ENCODE measurements around the gene AGXT. TPM values are rescaled to one million over a fixed set of nuclear protein-coding genes. Genes with fewer than 3 reads are reported as not detected.

AGXT gene
- total RNA-seq, 1 donor from 2014 or later = not detected

GRCh38 chr2:240919161-240919781, 50.6 kb downstream of the AGXT start:
- no peak for ATAC-seq (ENCODE audit: poor library complexity)
- intact Hi-C loops (cut with DNase I) = no loop called here
- DNase-seq = peak; percentile 34

DNA sequence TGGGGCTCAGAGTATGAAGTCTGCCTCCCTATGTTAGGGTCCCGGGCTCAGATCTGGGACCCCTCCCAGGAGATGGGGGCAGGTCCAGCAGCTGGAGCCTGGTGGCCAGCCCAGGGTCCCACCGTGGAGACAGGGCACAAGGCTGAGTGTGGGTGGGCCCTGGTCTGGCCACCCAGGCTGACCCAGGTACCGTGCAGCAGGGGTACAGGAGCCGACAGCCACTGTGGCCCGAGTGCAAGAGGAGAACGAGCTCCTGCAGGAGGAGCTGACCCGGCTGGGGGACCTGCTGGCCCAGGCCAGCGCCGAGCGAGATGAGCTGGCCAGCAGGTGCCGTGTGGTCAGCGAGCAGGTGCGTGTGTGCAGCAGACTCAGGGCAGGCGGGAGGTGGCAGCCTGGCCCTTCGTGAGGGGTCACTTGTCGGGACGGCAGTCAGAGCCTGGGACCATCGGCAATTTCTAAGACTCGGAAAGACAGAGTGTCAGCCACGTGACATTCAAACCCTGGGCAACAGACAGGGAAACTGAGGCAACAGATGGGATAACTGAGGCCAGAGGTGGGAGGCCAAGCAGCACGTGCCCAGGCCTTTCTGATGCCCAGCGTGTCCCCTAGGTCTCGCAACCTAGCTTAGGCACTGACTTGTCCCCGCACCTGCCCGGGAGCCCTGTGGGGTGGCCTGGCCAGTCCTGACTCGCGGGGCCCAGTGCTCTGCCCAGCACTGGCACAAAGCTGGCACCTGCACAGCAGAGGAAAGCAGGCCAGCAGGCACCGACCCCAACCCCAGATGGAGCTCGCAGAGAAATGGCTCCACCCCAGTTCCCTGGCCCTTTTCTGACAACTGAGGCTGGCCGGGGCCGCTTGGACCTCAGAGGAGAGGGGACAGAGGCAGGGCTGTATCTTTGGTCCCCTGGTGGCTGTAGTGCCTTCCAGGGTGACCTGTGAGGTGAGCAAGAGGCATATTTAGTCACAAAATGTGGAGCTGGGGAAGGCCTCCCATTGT, 51.5 kb downstream of the AGXT start:
- DNase-seq (peak; percentile 29), ATAC-seq (ENCODE audit: poor library complexity) (no peak)
- intact Hi-C loops (cut with DNase I) = no loop called here

GRCh38 chr2:240920783-240921231, 52.2 kb downstream of the AGXT start:
- intact Hi-C loops (cut with DNase I) = no loop called here
- DNase-seq (peak; percentile 38), ATAC-seq (ENCODE audit: poor library complexity) (no peak)

- DNase-seq (peak; percentile 76), ATAC-seq (ENCODE audit: poor library complexity) (peak; percentile 50)
- intact Hi-C loops (cut with DNase I) = no loop called here
These were observed 52.8 kb downstream of the AGXT start for GRCh38 chr2:240921311-240921994.

- DNase-seq (no peak), ATAC-seq (ENCODE audit: poor library complexity) (no peak)
- intact Hi-C loops (cut with DNase I) = no loop called here
These were observed 53.3 kb downstream of the AGXT start for GRCh38 chr2:240921995-240922244.

- ATAC-seq (ENCODE audit: poor library complexity) = no peak
- intact Hi-C loops (cut with DNase I) = no loop called here
- DNase-seq = peak; percentile 22
These were observed 53.8 kb downstream of the AGXT start for GRCh38 chr2:240922245-240922981.

- intact Hi-C loops (cut with DNase I) = no loop called here
- DNase-seq (peak; percentile 43), ATAC-seq (ENCODE audit: poor library complexity) (no peak)
These were observed 54.4 kb downstream of the AGXT start for GRCh38 chr2:240922982-240923537.

GRCh38 chr2:240925191-240925567, 56.6 kb downstream of the AGXT start:
- ATAC-seq (ENCODE audit: poor library complexity) (no peak), DNase-seq (peak; percentile 29)
- intact Hi-C loops (cut with DNase I) = no loop called here

DNA sequence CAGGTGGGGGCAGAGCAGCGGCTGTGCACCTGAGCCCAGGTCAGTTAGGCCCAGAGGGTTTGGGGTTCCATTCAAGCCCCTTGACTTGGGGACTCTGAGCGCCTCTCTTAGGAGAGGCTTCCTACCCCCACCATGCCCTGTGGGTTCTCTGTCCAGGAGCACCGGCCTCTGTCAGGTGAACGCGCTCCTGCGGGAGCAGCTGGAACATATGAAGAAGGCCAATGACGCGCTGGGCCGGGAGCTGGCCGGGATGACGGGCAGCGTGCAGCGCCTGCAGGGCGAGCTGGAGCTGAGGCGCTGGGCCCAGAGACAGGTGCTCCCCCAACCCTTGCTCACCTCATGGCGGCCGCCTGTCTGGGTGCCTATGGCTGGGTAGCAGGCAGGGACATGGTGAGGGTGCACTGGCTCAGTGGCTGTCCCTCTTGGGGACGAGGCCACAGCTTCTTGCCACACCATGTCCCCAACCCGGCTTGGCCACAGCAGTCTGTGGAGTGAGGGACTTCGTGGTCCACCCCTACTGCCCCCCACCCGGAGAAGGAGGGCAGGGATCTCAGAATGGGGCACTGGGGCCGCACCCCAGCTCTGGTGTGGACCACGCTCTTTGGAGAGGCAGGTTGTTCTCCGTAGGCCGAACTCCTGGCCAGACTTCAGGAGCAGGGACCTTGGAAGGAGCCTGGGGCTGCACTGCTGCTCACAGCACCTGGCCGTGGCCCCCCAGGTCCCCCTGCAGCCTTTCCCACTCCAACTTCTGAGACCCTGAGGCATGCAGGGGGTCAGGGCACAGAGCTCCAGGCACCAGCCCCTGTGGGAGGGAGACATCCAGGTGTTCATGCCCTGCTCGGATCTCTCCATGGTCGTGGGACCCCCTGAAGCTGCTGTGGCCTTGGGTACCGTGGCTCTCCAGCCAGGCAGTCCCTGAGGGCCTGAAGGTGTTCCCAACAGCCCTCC, 57.2 kb downstream of the AGXT start:
- peak; percentile 42 for DNase-seq
- intact Hi-C loops (cut with DNase I) = no loop called here
- no peak for ATAC-seq (ENCODE audit: poor library complexity)

DNA sequence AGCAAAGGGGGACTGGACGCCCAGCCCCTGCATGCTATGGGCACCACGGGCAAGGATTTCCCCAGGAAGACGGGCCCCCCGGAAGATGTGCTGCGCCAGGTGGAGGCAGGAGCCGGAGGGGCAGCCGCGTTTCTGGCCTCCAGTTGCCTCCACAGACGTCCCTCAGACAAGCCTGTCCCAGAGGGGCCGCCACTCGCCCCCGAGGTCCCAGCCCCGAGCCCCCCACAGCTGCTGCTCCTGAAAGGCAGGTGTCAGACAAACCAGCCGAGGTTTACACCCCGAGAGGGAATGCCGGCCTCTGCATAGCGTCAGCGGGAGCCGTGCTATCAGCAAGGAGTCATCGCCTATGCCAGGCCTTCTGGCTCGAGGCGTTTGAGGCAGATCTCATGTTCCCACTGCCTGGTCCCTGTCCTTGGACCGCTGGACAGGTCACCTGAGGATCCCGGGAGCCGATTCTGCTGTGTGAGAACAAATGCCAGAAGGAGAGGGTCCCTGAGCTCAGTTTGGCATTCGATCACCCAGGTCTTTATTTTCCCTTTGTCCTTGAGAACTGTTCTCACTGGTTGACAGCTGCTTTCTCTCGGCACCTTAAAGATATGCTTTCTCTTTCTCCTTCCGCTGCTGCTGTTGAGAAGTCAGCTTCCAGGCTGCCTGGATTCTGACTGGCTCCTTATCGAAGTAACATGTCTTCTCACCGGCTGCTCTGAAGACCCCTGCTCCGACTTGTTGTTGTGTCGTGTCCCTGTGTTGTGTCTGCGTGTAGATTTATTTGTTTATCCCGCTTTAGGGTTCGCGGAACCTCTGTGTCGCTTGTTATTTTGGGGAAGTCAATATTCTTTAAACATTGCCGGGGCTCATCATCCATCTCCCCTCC, 58.1 kb downstream of the AGXT start:
- intact Hi-C loops (cut with DNase I) = no loop called here

DNA sequence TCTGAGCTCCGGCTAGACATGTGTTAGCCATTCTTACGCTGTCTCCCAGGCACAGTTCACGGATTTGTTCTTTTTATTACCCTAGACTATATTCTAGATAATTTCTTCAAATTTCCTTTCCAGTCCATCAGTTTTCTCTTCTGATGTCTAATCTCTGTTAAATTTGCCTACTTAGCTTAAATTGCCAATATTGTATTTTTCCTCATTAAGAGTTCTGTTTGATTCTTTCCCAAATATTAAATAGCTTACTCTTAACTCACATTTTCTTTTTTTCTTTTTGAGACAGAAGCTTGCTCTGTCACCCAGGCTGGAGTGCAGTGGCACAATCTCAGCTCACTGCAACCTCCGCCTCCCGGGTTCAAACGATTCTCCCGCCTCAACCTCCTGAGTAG, 58.8 kb downstream of the AGXT start:
- intact Hi-C loops (cut with DNase I) = no loop called here
- ATAC-seq (ENCODE audit: poor library complexity) (no peak), DNase-seq (no peak)

More for the DNA sequence above, 58.1 kb downstream of the AGXT start:
- ATAC-seq (ENCODE audit: poor library complexity) (peak; percentile 81), DNase-seq (peak; percentile 62)

DNA sequence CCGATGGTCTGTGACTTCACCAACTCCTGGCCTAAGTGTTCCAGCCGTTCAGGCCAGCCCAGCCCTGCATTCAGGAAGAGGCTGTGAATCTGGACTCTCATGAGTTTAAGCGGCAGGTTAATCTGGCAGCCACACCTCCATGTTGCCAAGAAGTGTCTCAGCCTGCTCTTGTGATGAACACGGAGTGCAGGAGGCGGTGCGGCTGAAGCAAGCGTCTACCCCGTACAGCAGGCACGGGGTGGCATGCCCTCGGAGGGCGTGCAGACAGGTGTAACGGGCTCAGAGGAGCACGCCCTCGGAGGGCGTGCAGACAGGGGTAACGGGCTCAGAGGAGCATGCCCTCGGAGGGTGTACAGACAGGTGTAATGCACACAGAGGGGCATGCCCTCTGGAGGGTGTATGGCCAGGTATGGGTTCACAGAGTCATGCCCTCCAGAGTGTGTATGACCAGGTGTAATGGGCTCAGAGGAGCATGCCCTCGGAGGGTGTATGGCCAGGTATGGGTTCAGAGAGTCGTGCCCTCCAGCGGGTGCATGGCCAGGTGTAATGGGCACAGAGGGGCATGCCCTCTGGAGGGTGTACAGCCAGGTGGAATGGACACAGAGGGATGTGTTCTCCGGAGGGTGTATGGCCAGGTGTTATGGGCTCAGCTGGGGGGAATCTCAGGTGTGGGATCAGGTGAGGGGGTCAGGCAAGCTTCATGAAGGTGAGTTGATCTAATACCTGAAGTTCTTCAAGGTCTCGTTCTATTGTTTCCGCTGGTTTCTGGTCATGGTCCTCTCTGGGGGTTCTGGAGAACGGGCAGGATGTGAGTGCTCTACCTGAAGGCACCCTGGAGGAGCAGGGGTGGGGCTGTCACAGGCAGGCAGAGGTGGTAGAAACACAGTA, 60.1 kb downstream of the AGXT start:
- ATAC-seq (ENCODE audit: poor library complexity) (no peak), DNase-seq (peak; percentile 37)
- intact Hi-C loops (cut with DNase I) = no loop called here

DNA sequence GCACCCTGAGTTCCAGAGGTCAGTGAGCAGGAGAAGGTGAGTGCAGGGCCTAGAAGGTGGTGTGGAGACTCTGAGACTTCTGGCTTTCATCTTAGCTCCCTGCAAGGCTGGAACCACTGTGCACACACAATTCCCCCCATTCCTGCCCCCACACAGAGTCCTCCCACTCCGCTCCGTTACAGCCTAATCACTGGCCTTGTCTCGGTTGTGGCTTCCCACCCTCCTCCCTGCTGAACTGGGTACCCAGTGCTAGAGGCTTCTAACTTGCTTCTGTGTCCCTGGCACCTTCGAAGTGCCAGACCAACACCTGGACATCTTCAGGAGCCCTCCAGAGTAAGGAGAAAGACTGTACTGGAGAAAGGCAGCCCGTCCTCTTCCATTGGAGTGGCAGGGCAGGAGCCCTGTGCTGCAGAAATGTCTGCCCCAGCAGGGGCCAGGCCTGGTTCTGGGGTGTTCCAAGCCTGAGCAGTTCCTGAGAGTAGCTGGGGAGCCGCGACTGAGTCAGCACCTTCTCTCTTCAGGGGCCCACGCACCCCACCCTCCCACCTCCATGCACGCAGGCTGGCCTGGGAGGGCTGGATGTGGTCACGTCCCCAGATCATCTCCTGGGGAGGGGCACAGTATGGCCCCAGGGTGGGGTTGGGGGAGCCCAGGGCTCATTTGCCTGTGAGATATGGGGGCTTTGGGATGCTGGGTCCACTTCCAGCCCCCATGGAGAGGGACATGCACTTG, 60.9 kb downstream of the AGXT start:
- DNase-seq = peak; percentile 18
- intact Hi-C loops (cut with DNase I) = no loop called here
- ATAC-seq (ENCODE audit: poor library complexity) = no peak

Measured in Right ventricle myocardium superior (tissue), 1 donor.